CD14-positive monocyte (primary cell): ENCODE results near the gene CDH4. TPM values are rescaled to one million over a fixed set of nuclear protein-coding genes. Genes with fewer than 3 reads are reported as not detected.

ENCODE experiments used
- DNase-seq, 3 donors: peaks; one replicate each; pipeline ENCODE4 v3.0.0-alpha.2; 2011 to 2022
- H2AFZ ChIP-seq: 2 replicates; pipeline ENCODE4 v1.6.0; 2012; ENCODE audit warnings: mild to moderate bottlenecking, low read depth, low read length, inconsistent platforms; ENCODE audit not compliant: insufficient read depth, poor library complexity, severe bottlenecking
- H3K27ac ChIP-seq, 2 donors: 1 replicate in 1 of 2; 2 replicates in 1 of 2; pipeline ENCODE4 v1.5.1; 2012 to 2013; ENCODE audit warnings: low read length in 2 of 2, control low read depth in 1 of 2, inconsistent platforms in 1 of 2, low read depth in 1 of 2, mild to moderate bottlenecking in 1 of 2
- H3K27me3 ChIP-seq, 2 donors: one replicate each; pipeline versions ENCODE4 v1.6.0 to v1.6.1; 2011 to 2013; ENCODE audit warnings: low read length in 2 of 2; ENCODE audit not compliant: control insufficient read depth in 2 of 2, insufficient read depth in 2 of 2
- H3K36me3 ChIP-seq, 2 donors: replicated peaks in 1 of 2; 1 replicate in 1 of 2; 2 replicates in 1 of 2; pipeline versions ENCODE4 v1.5.1 to v1.6.1; 2012 to 2013; ENCODE audit warnings: low read length in 2 of 2, control low read depth in 1 of 2, inconsistent platforms in 1 of 2, mild to moderate bottlenecking in 1 of 2; ENCODE audit not compliant: insufficient read depth in 2 of 2, control insufficient read depth in 1 of 2
- H3K4me1 ChIP-seq, 2 donors: 1 replicate in 1 of 2; 2 replicates in 1 of 2; pipeline versions ENCODE4 v1.5.1 to v1.6.1; 2012 to 2013; ENCODE audit warnings: low read length in 2 of 2, control low read depth in 1 of 2, inconsistent platforms in 1 of 2, mild to moderate bottlenecking in 1 of 2, moderate library complexity in 1 of 2; ENCODE audit not compliant: insufficient read depth in 2 of 2, control insufficient read depth in 1 of 2
- H3K4me2 ChIP-seq: replicated peaks from 2 replicates; pipeline ENCODE3; 2012; ENCODE audit warnings: low read length, moderate library complexity, mild to moderate bottlenecking; ENCODE audit not compliant: poor library complexity, severe bottlenecking; ENCODE audit errors: extremely low read depth
- H3K4me3 ChIP-seq, 3 experiments: fragments of 200-600 bp in 1 of 3; sonication (generic) in 1 of 3; replicated peaks in 1 of 3; 1 replicate in 2 of 3; 2 replicates in 1 of 3; pipeline ENCODE4 v1.5.1; 2011 to 2013; ENCODE audit warnings: low read length in 3 of 3, mild to moderate bottlenecking in 3 of 3, control low read depth in 2 of 3, low read depth in 2 of 3, inconsistent platforms in 1 of 3, moderate library complexity in 1 of 3
- H3K79me2 ChIP-seq: 2 replicates; pipeline ENCODE4 v1.6.0; 2012; ENCODE audit warnings: mild to moderate bottlenecking, control low read depth, inconsistent platforms, low read length, moderate library complexity; ENCODE audit not compliant: insufficient read depth
- H3K9ac ChIP-seq: 2 replicates; pipeline ENCODE4 v1.6.0; 2017; ENCODE audit warnings: low read length, mild to moderate bottlenecking; ENCODE audit not compliant: insufficient read depth, poor library complexity, severe bottlenecking
- H3K9me3 ChIP-seq, 2 donors: replicated peaks in 1 of 2; 1 replicate in 1 of 2; 2 replicates in 1 of 2; pipeline versions ENCODE4 v1.5.1 to v1.6.1; 2012 to 2013; ENCODE audit warnings: low read length in 2 of 2, control low read depth in 1 of 2; ENCODE audit not compliant: control insufficient read depth in 1 of 2, insufficient read depth in 1 of 2
- H4K20me1 ChIP-seq: 2 replicates; pipeline ENCODE4 v1.6.0; 2012; ENCODE audit warnings: mild to moderate bottlenecking, low read length, control low read depth, moderate library complexity; ENCODE audit not compliant: insufficient read depth
- H3K27ac Mint-ChIP-seq, 7 donors: one replicate each; pipeline ENCODE4 v1.8.0; 2020; ENCODE audit warnings: mild to moderate bottlenecking in 7 of 7, mixed read lengths in 7 of 7, moderate library complexity in 6 of 7, inconsistent platforms in 2 of 7
- H3K27me3 Mint-ChIP-seq, 3 donors: one replicate each; pipeline ENCODE4 v1.8.0; 2021 to 2022; ENCODE audit warnings: low read depth in 3 of 3, mild to moderate bottlenecking in 3 of 3, mixed read lengths in 3 of 3, moderate library complexity in 3 of 3, inconsistent platforms in 1 of 3
- H3K36me3 Mint-ChIP-seq, 2 donors: one replicate each; pipeline ENCODE4 v1.8.0; 2020; ENCODE audit warnings: mixed read lengths in 2 of 2, inconsistent platforms in 1 of 2, mild to moderate bottlenecking in 1 of 2
- H3K4me1 Mint-ChIP-seq: one replicate; pipeline ENCODE4 v1.8.0; 2020; ENCODE audit warnings: mild to moderate bottlenecking, mixed read lengths
- H3K4me3 Mint-ChIP-seq, 2 donors: one replicate each; pipeline ENCODE4 v1.8.0; 2020; ENCODE audit warnings: mild to moderate bottlenecking in 2 of 2, mixed read lengths in 2 of 2, moderate library complexity in 1 of 2
- H3K9me3 Mint-ChIP-seq, 7 donors: one replicate each; pipeline ENCODE4 v1.8.0; 2020 to 2022; ENCODE audit warnings: mixed read lengths in 7 of 7, mild to moderate bottlenecking in 6 of 7, moderate library complexity in 6 of 7, inconsistent platforms in 2 of 7
- CTCF ChIP-seq: fragments of 200-600 bp; IDR thresholded peaks from one replicate; pipeline ENCODE4 v1.8.0; 2022; ENCODE audit warnings: antibody characterized with exemption, mild to moderate bottlenecking
- WGBS: methylation state at CpG from one replicate; pipeline ENCODE4 v1.1.5; 2013; ENCODE audit warnings: missing lambda C conversion rate; ENCODE audit not compliant: insufficient coverage; 5-methylcytosine and 5-hydroxymethylcytosine counted together
- intact Hi-C, 2 donors: fragments of 100-400 bp; cut with micrococcal nuclease; formaldehyde crosslinking; loops; one replicate each; pipeline versions ENCODE4 v1.15.0 to v1.15.1; 2023
- polyA plus RNA-seq, 3 donors: library from polyadenylated mRNA; depleted of rRNA in 1 of 3; unstranded in 2 of 3; stranded (reverse) in 1 of 3; fragments of 300-500 nt in 2 of 3; fragments of >200 nt in 1 of 3; fragmentation: Illumina TruSeq in 2 of 3; gene quantifications; 1 replicate in 2 of 3; 2 replicates in 1 of 3; pipeline ENCODE4 v1.2.3, GENCODE V29; 2012 to 2021

CDH4 gene
- polyA plus RNA-seq, 3 donors, result not detected

DNA sequence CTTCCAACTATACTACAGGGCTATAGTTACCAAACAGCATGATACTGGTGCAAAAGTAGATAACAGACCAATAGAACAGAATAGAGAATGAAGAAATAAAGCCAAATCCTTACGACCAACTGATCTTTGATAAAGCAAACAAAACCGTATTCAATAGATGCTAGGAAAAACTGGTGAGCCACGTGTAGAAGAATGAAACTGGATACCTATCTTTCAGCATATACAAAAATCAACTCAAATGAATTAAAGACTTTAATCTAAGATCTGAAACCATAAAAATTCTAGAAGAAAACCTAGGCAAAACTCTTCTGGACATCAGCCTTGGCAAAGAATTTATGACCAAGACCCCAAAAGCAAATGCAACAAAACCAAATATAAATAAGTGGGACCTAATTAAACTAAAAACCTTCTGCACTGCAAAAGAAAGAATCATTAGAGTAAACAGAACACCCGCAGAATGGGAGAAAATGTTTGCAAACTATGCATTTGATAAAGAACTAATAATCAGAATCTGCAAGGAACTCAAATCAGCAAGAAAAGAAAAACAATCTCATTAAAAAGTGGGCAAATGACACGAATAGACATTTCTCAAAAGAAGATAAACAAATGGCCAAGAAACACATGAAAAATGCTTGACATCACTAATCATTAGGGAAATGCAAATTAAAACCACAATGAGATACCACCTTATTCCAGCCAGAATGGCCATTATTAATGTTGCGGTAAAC is 703.8 kb downstream of the CDH4 start:
- H3K27me3 ChIP-seq, result no peaks in the 10 kb centered on the region
- no peaks in the 10 kb centered on the region for H3K4me1 ChIP-seq
- Mint-ChIP-seq H3K27ac (no peak overlapping the region), H3K4me1 (no peaks in the 10 kb centered on the region), H3K9me3 (peaks cover 0 to 3% (median 0%) of the 10 kb centered on the region in 7 donors), H3K4me3 (no peak overlapping the region), H3K36me3 (no peaks in the 10 kb centered on the region), H3K27me3 (peaks cover 2 to 18% (median 8%) of the 10 kb centered on the region in 3 donors)
- no peak overlapping the region for H3K9ac ChIP-seq
- no peak for TF ChIP-seq CTCF
- no peak overlapping the region for H2AFZ ChIP-seq
- no peak overlapping the region for H3K4me3 ChIP-seq
- H3K9me3 ChIP-seq, result no peaks in the 10 kb centered on the region
- no peak overlapping the region for H3K27ac ChIP-seq
- H3K4me2 ChIP-seq, result no peak overlapping the region
- H3K36me3 ChIP-seq, result no peaks in the 10 kb centered on the region
- WGBS, result no CpG with 5 or more reads among the region's 6 CpGs
- H3K79me2 ChIP-seq, result no peaks in the 10 kb centered on the region
- no peaks in the 10 kb centered on the region for H4K20me1 ChIP-seq
- no peak for DNase-seq
- intact Hi-C loops, result no loop called here

GRCh38 chr20:61956396-61957342 is 704.6 kb downstream of the CDH4 start:
- Histone ChIP-seq H4K20me1 (no peaks in the 10 kb centered on the region), H3K4me3 (no peak overlapping the region), H3K4me2 (no peak overlapping the region), H3K79me2 (no peaks in the 10 kb centered on the region), H3K9ac (no peak overlapping the region), H3K27ac (no peak overlapping the region), H3K36me3 (no peaks in the 10 kb centered on the region), H2AFZ (no peak overlapping the region), H3K9me3 (no peaks in the 10 kb centered on the region), H3K27me3 (no peaks in the 10 kb centered on the region), H3K4me1 (no peaks in the 10 kb centered on the region)
- H3K27me3 Mint-ChIP-seq, result peaks cover 2 to 18% (median 12%) of the 10 kb centered on the region in 3 donors
- WGBS, result 87% methylated on average over 3 of the region's 12 CpGs
- H3K9me3 Mint-ChIP-seq, result peaks cover 0 to 3% (median 0%) of the 10 kb centered on the region in 7 donors
- TF ChIP-seq CTCF, result no peak
- intact Hi-C loops, result no loop called here
- no peak for DNase-seq
- H3K4me3 Mint-ChIP-seq, result no peak overlapping the region
- H3K27ac Mint-ChIP-seq, result no peak overlapping the region
- no peaks in the 10 kb centered on the region for H3K36me3 Mint-ChIP-seq
- no peaks in the 10 kb centered on the region for H3K4me1 Mint-ChIP-seq
